ENCODE data around the gene KCNJ14. TPM values are rescaled to one million over a fixed set of nuclear protein-coding genes. Genes with fewer than 3 reads are reported as not detected.
A peak's percentile ranks its signal among the peaks of the same experiment; 100 is the strongest.

KCNJ14 gene
- polyA plus RNA-seq, 1 experiment: 0.20 TPM

- Histone ChIP-seq H3K4me3 (ENCODE audit: low read depth, low read length) (no peak overlapping the region), H3K9me3 (ENCODE audit: control insufficient read depth, insufficient read depth, low read length) (no peaks in the 10 kb centered on the region; the same call in 1 of the 2 replicates), H3K27ac (ENCODE audit: low read depth, low read length) (no peak overlapping the region), H3K27me3 (ENCODE audit: control insufficient read depth, insufficient read depth, low read length) (peaks cover 34% of the 10 kb centered on the region)
- ChIA-PET POLR2A (no interaction called here), CTCF (interaction anchor here (0.9 to 6.9 kb wide), 3 partner anchors 18 to 78 kb away, joined by 3 to 207 read pairs (median 10); no protein-coding TSS in a partner anchor)
- no peak for DNase-seq (ENCODE audit: low read depth, low spot score)
- TF ChIP-seq CTCF (IDR thresholded peaks at IDR 0.05; ENCODE audit: low read depth, low read length): no peak
Measured at GRCh38 chr19:48507911-48508439, 52.6 kb downstream of the KCNJ14 start.

- no peak for DNase-seq (ENCODE audit: low read depth, low spot score)
- Histone ChIP-seq H3K27ac (ENCODE audit: low read depth, low read length) (no peak overlapping the region), H3K4me3 (ENCODE audit: low read depth, low read length) (no peak overlapping the region), H3K27me3 (ENCODE audit: control insufficient read depth, insufficient read depth, low read length) (peaks cover 36% of the 10 kb centered on the region), H3K9me3 (ENCODE audit: control insufficient read depth, insufficient read depth, low read length) (no peaks in the 10 kb centered on the region; the same call in 1 of the 2 replicates)
- ChIA-PET CTCF (interaction anchor here (2.9 to 6.9 kb wide), 2 partner anchors 19 to 77 kb away, joined by 10 to 207 read pairs; no protein-coding TSS in a partner anchor), POLR2A (no interaction called here)
- no peak for TF ChIP-seq CTCF (IDR thresholded peaks at IDR 0.05; ENCODE audit: low read depth, low read length)
Measured at GRCh38 chr19:48508729-48509411, 53.5 kb downstream of the KCNJ14 start.

GRCh38 chr19:48509467-48510194, 54.3 kb downstream of the KCNJ14 start:
- DNase-seq (ENCODE audit: low read depth, low spot score): no peak
- POLR2A ChIA-PET: interaction anchor here (0.6 kb wide), 1 partner anchor 852 kb away, joined by 3 read pairs; no protein-coding TSS in a partner anchor
- Histone ChIP-seq H3K4me3 (ENCODE audit: low read depth, low read length) (no peak overlapping the region), H3K27me3 (ENCODE audit: control insufficient read depth, insufficient read depth, low read length) (peaks cover 36% of the 10 kb centered on the region), H3K27ac (ENCODE audit: low read depth, low read length) (no peak overlapping the region), H3K9me3 (ENCODE audit: control insufficient read depth, insufficient read depth, low read length) (no peaks in the 10 kb centered on the region; the same call in 1 of the 2 replicates)
- TF ChIP-seq CTCF (IDR thresholded peaks at IDR 0.05; ENCODE audit: low read depth, low read length): no peak
- CTCF ChIA-PET: interaction anchor here (2.9 to 6.9 kb wide), 2 partner anchors 20 to 76 kb away, joined by 10 to 207 read pairs; no protein-coding TSS in a partner anchor

DNA sequence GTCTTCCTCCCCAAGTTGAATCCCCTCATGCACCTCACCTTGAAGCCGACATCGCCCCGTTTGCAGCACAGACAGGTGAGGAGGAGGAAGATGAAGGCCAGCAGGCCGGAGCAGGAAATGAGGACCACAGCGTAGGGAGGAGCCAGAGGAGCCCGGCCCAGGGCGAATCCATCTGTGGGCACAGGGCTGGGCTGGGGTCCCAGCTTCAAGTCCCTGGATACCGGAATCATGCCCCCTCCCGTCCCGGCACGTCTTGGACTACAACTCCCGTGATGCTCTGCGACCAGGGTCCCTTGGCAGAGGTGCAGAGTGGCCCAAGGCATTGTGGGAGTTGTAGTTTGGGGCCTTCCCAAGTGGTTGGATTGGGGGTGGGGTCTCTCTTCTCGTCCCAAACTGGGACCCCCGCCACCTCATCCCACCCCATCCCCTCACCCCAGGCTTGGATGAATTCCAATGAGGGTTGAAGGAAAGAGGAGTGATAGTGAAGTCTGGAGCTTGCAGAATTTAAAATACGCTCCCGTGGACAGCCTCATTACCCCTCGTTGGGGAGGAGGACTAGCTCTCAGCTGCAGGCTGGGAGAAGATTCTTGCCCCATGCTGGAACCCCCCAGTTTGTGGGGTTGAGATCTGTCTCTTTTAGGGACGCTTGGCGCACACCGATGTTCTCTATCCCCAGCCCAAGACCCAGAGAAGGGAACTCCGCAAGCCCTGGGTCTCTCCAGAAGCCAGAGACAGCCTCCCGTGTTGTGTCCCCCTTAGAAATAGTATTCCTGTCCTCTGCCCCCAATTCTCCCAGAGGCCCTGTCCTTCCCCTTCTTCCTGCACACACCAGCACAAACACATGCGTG, 55.3 kb downstream of the KCNJ14 start:
- peaks cover 36% of the 10 kb centered on the region for H3K27me3 ChIP-seq (ENCODE audit: control insufficient read depth, insufficient read depth, low read length)
- POLR2A ChIA-PET: interaction anchor here (0.6 kb wide), 1 partner anchor 851 kb away, joined by 3 read pairs; no protein-coding TSS in a partner anchor
- no peaks in the 10 kb centered on the region; the same call in 1 of the 2 replicates for H3K9me3 ChIP-seq (ENCODE audit: control insufficient read depth, insufficient read depth, low read length)
- no peak for DNase-seq (ENCODE audit: low read depth, low spot score)
- CTCF ChIA-PET: interaction anchor here (0.6 to 2.9 kb wide), 3 partner anchors 21 to 74 kb away, joined by 3 to 10 read pairs (median 4); no protein-coding TSS in a partner anchor
- peak overlapping the region; percentile 39 for H3K4me3 ChIP-seq (ENCODE audit: low read depth, low read length)
- TF ChIP-seq CTCF (IDR thresholded peaks at IDR 0.05; ENCODE audit: low read depth, low read length): no peak
- H3K27ac ChIP-seq (ENCODE audit: low read depth, low read length): no peak overlapping the region

Data from AG04450 (cell line).